ENCODE results near the gene TMEM205.
"Not testable (repeated sequence)": the region's sequence is repeated elsewhere in the genome, so short reads cannot be mapped to it uniquely, and the experiment has no call there.

The TMEM205 gene

GRCh38 chr19:11346104-11346940, at the start of gene TMEM205, which contains the start of gene CCDC159:
Gene TMEM205 (minus strand): TSS chr19:11346268. CDS start chr19:11345619, 649 bp downstream.
Gene CCDC159 (plus strand): TSS chr19:11346519. CDS start chr19:11346607, 88 bp downstream.
- peak; percentile 97 for DNase-seq (ENCODE audit: low read depth)

DNA sequence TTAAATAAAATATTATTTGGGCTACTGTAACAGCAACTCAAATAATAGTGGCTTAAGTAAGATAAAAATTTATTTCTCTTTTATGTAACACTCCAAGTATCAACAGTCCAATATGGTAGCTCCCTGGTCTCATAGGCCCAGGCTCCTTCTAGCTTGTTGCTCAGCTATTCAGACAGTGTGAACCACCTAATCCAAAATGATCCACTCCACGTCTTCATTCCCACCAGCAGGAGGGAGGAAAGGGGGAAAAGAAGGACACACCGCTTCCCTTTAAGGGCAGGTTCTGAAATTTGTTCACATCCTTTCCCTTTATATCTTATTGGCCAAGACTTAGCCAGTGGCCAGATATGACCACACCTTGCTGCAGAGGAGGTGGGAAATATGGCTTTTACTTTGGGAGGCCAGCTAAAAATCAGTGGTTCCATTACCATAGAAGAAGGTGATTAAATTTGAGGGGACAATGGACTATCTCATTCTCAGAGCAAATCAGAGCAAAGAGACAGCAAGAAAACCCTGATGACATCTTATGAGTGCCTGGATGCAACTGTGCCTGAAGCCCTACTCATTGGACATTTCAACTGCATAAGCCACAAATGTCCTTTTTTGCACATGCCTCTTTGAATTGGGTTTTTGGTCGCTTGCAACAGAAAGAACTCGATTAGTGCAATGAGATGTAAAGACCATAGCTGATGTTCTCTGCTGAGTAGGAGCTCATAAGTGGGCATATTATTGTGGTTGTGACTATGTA, 45.0 kb upstream of the TMEM205 start:
- DNase-seq (ENCODE audit: low read depth) = no peak

DNA sequence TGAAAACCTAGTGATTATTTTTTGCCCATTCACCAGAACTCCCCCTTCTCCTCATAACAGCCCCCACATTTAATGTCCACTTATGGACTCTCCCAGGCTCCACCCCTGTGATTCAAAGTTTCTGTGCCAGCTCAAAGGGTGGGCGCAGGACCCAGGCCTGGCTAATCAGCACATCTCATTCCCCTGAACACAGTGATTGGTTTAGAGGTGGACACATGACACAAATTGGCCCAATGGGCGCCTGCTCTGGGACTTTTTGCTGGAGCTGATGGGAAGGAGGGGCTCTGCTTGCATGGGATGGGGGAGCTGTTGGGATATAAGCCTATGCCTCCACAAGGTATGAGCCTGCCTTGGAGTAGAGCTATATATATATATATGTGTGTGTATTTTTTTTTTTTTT, 44.3 kb upstream of the TMEM205 start:
- no peak for DNase-seq (ENCODE audit: low read depth)

- no peak for DNase-seq (ENCODE audit: low read depth)
Measured at GRCh38 chr19:11387162-11388034, 41.3 kb upstream of the TMEM205 start.

DNA sequence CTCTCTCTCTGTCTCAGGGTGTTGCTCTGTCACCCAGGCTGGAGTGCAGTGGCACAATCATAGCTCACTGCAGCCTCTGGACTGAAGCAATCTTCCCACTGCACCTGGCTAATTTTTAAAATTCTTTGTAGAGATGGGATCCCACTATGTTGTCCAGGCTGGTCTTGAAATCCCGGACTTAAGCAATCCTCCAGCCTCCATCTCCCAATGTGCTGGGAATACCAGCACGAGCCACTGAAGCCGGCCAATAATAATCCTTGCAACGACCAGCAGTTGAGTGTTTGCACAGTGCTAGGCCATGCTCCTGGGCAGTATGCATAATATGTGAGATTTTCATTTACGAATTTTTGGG, 38.7 kb upstream of the TMEM205 start:
- no peak for DNase-seq (ENCODE audit: low read depth)

GRCh38 chr19:11383706-11384048, 37.6 kb upstream of the TMEM205 start:
- DNase-seq (ENCODE audit: low read depth) = no peak

GRCh38 chr19:11382898-11383705, 37.0 kb upstream of the TMEM205 start:
- no peak for DNase-seq (ENCODE audit: low read depth)

- DNase-seq (ENCODE audit: low read depth) = peak; percentile 94
Measured at GRCh38 chr19:11380653-11381537, 34.8 kb upstream of the TMEM205 start.

DNA sequence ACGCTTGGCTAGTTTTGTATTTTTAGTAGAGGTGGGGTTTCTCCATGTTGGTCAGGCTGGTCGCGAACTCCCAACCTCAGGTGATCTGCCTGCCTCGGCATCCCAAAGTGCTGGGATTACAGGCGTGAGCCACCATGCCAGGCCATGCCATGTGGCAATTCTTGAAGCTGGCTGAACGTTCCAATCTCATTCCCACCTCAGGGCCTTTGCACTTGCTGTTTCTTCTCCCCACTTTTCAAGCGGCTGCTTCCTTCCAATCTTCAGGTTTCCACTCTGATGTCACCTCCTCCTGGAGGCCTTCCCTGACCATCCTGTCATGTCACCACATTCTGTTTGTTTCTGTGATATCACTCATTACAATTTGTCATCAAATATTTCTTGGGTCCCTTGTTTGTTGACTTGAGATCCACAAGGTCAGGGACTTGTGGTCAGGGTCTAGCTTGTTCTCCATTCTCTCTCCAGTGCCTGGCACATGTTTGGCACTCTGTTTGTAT, 33.8 kb upstream of the TMEM205 start:
- no peak for DNase-seq (ENCODE audit: low read depth)

DNA sequence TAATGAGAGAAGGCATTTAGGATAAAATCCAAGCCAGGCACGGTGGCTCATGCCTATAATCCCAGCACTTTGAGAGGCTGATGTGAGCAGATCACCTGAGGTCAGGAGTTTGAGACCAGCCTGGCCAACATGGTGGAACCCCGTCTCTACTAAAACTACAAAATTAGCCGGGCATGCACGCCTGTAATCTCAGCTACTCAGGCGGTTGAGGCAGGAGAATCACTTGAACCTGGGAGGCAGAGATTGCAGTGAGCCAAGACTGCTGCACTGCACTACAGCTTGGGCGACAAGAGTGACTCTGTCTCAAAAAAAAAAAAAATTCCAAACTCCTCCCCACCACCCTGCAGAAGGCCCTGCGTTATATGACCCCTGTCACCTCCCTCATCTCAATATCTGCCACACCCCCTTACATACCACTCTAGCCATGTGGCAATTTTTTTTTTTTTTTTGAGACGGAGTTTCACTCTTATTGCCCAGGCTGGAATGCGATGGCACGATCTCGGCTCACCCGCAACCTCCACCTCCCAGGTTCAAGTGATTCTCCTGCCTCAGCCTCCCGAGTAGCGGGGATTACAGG, 33.3 kb upstream of the TMEM205 start:
- not testable (repeated sequence) for DNase-seq (ENCODE audit: low read depth)

DNA sequence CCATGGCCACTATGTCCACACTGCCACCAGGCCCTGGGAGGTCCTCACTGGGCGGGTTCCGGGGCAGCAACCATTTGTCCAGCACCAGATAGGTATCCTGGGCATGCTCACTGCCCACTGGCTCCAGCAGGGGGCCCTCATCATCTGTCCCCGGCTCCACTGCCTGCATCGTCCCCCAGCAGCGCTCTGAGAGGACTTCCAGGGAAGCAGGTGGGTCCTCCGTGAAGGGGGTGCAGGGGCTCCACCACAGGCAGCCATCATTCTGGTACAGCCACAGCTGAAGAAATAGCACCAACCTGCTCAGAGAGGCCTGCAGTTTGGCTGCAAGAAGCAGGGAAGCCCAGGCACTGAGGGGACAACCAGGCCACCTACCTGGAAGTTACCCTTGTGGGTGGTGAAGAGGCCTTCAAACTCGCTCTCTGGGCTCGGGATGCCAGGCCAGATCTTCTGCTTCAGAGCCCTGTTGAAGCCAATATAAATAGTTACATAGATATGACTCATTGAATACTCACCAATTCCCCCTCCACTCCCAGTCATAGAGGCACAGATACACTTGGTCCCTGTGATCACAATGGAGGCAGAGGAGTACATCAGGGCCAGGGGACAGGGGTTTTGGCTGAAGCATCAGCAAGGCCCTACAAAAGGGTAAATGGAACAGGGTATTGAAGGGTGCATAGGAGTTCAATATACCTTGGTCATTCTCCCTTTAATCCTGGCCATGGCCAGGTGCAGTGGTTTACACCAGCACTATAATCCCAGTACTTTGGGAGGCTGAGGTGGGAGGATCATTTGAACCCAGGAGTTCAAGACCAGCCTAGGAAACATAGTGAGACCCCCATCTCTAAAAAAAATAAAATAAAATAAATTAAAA, 32.5 kb upstream of the TMEM205 start:
- DNase-seq (ENCODE audit: low read depth) = no peak

DNA sequence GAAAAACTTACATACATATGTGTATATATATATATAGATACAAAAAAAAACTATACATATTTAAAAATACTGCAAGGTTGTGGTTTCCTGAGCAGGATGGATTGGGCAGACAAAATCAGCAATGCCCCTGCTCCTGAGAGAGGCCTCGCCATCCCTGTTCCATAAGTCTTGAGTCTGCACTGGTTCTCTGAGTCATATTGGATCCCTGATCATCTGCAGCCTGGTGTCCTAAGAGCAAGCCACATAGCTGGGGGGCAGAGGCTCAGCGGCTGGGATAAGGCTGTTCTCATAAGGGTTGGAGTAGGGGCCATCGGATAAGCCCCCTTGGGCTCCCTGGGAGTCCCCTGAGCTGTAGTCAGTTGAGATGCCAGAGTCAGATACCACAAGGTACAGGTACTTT, 31.7 kb upstream of the TMEM205 start:
- no peak for DNase-seq (ENCODE audit: low read depth)

- DNase-seq (ENCODE audit: low read depth) = no peak
Measured at GRCh38 chr19:11377237-11377636, 31.2 kb upstream of the TMEM205 start.

DNA sequence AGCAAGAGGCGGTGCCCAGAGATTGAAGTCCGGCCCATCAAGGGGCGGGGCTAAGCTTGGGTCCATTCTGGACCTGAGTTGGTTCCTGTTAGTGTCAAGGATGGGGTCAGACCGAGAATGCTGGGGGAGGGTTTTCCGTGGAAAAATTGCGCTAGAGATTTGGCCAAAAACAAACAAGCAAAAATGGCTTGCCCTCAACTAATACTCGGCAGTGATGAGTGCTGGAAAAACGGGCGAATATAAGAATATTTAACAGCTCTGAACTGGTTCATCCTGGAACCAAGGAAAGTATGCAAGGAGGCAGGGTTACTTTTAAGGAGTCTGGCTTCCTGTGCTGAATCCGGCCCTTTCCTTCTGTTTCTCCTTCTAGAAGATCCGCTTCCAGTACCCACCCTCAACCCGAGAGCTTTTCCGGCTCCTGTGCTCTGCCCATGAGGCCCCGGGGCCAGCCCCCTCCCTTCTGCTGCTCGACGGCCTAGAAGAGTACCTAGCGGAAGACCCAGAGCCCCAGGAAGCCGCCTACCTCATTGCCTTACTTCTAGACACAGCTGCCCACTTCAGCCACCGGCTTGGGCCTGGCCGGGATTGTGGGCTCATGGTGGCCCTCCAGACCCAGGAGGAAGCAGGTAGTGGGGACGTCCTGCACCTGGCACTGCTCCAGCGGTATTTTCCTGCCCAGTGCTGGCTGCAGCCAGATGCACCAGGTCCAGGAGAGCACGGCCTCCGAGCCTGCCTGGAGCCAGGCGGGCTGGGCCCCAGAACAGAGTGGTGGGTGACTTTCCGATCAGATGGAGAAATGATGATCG, 29.3 kb upstream of the TMEM205 start:
- DNase-seq (ENCODE audit: low read depth) = peak; percentile 40

DNA sequence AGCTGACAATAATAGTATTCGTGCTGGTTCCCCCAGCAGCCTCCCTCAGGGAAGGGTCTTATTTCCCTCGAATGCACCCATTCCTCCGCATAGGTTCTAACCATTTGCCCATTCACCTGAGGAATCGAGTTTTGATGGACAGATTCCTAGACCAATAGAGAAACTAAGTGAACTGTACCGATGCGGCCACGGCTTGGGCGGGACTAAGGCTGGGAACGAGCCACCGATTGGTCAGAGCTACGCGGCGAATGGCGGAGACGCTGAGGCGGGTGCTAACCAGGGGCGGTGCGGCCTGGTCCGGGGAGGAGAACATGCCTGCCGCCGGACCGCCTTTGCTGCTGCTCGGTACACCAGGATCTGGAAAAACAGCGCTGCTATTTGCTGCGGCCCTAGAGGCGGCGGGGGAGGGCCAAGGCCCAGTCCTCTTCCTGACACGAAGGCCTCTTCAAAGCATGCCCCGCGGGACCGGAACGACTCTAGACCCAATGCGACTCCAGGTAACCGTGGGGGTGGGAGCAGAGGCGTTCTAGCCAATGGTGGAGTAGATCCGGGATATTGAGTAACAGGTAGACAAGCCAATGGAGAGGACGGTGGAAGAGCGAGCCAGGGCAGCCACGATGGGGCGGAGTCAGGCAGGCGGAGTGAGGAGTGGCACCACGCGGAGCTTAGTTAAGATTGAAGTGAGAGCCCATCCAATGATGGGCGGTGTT, 28.5 kb upstream of the TMEM205 start, which contains the start of gene SWSAP1:
Gene SWSAP1 (plus strand): TSS at position 234 of the 710 bp plus-strand sequence. CDS start 15 bp downstream, at position 249.
- peak; percentile 89 for DNase-seq (ENCODE audit: low read depth)

DNA sequence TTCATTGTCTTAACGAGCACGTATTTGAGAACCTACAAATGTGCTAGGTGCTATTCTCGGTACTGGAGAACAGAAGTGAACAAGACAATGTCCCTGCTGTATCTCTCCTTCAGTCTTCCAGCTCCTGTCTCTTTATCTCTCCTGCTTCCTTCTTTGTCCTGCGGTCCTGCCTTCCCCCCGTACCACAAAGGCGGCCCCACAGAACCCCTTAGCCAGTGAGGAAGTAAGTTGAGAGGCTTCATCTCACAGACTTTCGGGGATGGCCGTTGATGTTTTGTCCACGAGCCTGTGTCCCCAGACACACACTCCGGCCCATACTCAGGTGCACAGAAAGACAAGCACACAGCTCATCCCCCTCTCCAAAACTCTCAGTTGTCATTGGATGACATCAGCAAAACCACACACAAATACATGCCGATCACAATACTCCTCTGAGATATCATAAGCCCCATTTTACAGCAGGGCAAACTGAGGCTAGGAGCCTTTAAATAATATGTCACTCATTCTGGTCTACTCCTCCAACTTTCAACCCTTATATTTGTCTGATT, 27.9 kb upstream of the TMEM205 start:
- DNase-seq (ENCODE audit: low read depth) = no peak

Measured in stimulated activated CD8-positive, alpha-beta memory T cell treated with anti-CD3 and anti-CD28 coated beads, Interleukin-15, amount 100 ng/mL, for 1 hour (primary cell).